ENCODE results near the gene TCP10L.
"Not testable (repeated sequence)": the region's sequence is repeated elsewhere in the genome, so short reads cannot be mapped to it uniquely, and the experiment has no call there.

The TCP10L gene

DNA sequence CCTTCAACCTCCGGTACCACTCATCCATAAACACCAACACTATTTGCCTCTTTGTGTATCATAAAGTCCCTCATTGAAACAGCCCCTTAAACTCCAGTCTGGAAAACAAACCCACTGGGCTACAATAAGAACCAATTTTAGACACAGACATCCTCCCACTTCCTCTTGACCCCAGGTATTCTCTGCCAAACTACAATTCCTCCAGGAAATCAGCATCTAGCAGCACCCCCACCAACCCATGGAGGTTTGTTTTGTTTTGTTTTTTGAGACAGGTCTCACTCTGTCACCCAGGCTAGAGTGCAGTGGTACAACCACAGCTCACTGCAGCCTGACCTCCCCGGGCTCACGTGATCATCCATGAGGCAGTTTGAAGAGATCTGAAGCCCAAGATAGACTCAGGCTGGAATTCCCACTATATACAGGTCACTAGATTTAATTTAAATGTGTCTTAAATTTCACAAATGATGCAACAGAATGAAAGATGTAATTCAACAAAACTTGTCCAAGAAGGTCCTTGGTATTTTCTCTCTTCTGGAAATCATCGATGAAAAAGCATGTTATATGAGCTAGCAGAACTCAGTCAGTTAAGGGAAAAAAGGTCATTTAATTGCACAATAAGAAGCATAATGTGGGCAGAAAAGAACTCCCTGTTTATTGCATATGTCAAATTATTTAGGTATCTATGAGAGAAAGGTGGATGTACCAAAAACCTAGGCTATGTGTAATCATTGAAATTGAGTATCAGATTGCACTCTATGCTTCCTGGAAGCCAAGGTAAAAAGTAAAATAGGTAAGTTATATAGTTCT, 30.3 kb downstream of the TCP10L start:
- no peak for DNase-seq (ENCODE audit: low spot score)

- no peak for DNase-seq (ENCODE audit: low spot score)
Observed at GRCh38 chr21:32549886-32550285, 35.4 kb downstream of the TCP10L start.

DNA sequence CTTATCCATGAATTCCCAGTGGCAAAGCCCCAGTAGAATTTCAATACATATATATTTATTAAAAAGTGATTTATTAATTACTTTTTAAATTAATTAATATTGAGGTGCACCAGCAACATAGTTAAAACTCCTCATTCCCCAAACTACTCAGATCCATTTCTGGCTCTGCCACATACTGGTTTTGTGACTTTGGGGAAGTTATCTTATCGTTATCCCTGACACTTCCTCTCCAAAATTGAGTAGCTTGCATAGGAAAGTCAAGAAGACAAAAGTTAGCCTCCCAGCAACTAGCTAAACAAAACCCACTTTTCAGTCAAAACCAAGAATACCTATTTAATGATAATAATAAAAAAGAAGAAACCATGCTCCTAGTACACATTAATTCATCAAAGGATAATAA, 35.9 kb downstream of the TCP10L start:
- no peak for DNase-seq (ENCODE audit: low spot score)

DNA sequence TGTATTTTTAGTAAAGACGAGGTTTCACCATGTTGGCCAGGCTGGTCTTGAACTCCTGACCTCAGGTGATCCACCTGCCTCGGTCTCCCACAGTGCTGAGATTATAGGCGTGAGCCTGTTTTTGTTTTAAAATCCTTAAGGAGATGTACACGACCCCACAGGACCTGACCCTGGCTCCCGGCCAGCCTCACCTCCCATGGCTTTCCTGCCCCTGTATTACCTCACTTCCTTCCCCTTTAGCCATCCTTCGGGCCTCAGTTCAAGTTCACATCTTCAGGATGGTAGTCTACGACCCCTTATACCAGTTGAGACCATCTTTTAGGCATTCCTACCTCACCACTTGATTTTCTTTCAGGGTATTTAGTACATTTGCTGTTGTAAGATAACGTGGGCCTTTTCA, 36.3 kb downstream of the TCP10L start:
- no peak for DNase-seq (ENCODE audit: low spot score)

GRCh38 chr21:32547018-32547417, 38.3 kb downstream of the TCP10L start:
- DNase-seq (ENCODE audit: low spot score) = no peak

DNA sequence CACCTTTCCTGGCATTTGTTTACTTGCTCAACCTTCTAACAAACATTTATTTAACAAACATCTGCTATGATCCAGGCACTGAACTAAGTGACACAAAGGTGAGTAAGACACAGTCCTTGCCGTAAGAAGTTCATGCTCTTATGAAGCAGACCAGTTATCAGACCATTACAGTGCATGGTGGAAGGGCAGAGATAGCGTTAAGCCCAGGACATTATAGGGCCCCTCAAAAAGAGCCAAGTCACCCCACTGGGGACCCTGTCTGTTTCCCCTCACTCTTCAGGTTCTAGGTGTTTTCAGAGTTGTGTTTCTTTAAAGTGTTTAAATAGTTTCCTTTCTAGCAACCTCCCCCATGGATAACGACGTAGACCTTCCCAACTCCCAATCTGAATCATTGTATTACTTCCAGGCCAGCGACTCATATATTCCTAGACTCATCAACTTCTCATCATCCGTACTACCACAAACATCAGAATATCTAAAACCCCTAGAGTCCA, 39.3 kb downstream of the TCP10L start:
- no peak for DNase-seq (ENCODE audit: low spot score)

GRCh38 chr21:32544697-32545096, 40.6 kb downstream of the TCP10L start:
- no peak for DNase-seq (ENCODE audit: low spot score)

DNA sequence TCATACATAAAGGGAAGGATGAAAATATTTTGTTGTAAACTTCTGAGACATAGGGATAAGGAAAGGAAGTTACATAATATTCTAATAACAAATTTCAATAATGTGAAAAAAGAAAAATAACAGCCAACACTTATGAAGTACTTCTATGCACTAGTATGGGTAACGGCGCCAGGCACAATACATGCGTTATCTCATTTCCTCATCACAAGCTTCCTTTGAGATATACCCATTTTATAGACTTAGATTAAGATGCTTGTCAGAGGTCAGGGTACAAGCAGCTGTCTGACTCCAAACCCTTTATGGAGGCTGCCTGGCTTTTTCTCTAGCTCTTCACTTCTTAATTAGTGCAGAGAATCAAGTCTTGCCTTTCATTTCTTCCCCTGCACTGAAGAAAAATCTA, 41.3 kb downstream of the TCP10L start:
- no peak for DNase-seq (ENCODE audit: low spot score)

GRCh38 chr21:32543056-32543455, 42.3 kb downstream of the TCP10L start:
- DNase-seq (ENCODE audit: low spot score) = not testable (repeated sequence)

DNA sequence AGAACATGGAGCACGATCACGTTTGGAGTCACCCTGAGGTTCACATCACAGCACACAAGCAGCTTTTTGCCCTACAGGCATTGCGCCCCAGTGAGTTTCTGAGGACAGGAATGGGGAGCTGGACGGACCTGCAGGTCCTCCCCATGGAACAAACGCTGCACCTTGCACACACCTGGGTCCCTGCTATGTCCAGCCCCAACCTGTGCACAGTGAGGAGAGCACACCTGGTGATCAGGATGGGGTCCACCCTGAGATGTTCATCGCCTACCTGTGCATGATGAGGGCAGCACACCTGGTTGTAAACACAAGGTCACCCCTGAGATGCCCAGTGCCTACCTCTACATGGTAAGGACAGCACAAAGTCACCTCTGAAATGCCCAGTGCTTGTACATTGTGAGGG, 45.9 kb downstream of the TCP10L start:
- no peak for DNase-seq (ENCODE audit: low spot score)

DNA sequence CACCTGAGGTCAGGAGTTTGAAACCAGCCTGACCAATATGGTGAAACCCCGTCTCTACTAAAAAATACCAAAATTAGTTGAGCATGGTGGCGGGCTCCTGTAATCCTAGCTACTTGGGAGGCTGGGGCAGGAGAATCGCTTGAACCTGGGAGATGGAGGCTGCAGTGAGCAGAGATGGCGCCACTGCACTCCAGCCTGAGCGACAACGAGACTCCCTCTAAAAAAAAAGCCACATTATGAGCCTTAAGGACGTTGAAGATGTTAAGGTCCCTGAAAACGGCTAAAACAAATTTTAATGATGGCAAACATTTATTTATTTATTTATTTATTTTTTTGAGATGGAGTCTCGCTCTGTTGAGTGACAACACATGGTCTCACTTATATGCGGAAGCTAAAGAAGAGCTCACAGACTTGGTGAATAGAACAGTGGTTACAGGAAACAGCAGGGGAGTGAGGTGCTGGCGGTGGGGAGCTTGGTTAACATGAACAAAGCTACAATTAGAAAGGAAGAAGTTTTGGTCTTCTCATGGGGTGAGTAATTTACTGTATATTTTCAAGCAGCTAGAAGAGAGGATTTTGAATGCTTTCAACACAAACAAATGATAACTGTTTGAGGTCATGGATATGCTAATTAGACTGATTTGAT, 47.1 kb downstream of the TCP10L start:
- DNase-seq (ENCODE audit: low spot score) = no peak

GRCh38 chr21:32537569-32537881, 47.8 kb downstream of the TCP10L start:
- no peak for DNase-seq (ENCODE audit: low spot score)

GRCh38 chr21:32535612-32536011, 49.7 kb downstream of the TCP10L start:
- DNase-seq (ENCODE audit: low spot score) = no peak

- DNase-seq (ENCODE audit: low spot score) = no peak
Observed at GRCh38 chr21:32534113-32534512, 51.2 kb downstream of the TCP10L start.

- no peak for DNase-seq (ENCODE audit: low spot score)
Observed at GRCh38 chr21:32533611-32534010, 51.7 kb downstream of the TCP10L start.

- DNase-seq (ENCODE audit: low spot score) = no peak
Observed at GRCh38 chr21:32533053-32533452, 52.3 kb downstream of the TCP10L start.

DNA sequence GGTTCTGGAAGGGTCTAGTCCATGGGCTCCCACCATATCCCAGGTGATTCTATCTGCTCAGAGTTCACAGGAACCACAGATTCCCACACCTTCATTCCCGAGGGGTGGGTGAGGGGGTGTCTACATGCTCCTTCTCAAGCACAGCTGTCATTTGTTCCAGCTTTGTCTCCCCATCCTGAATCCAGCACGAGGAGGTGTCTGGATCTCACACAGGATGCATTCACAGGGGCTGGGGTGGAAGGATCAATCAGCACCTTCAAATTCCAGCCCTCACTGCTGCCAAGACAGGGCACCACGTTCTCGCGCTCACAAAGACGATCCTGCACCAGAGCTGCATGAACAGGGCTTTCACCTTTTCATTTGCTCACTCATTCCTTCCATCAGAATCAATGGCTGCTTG, 52.7 kb downstream of the TCP10L start:
- no peak for DNase-seq (ENCODE audit: low spot score)

DNA sequence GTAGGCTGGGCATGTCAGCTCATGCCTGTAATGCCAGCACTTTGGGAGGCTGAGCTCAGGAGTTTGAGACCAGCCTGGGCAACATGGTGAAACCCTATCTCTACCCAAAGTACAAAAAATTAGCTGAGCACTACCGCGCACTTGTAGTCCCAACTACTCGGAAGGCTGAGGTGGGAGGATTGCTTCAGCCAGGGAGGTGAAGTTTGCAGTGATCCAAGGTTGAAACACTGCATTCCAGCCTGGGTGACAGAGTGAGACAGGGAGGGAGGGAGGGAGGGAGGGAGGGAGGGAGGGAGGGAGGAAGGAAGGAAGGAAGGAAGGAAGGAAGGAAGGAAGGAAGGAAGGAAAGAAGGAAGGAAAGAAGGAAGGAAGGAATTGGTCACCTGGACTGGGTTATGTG, 53.8 kb downstream of the TCP10L start:
- DNase-seq (ENCODE audit: low spot score) = not testable (repeated sequence)

DNA sequence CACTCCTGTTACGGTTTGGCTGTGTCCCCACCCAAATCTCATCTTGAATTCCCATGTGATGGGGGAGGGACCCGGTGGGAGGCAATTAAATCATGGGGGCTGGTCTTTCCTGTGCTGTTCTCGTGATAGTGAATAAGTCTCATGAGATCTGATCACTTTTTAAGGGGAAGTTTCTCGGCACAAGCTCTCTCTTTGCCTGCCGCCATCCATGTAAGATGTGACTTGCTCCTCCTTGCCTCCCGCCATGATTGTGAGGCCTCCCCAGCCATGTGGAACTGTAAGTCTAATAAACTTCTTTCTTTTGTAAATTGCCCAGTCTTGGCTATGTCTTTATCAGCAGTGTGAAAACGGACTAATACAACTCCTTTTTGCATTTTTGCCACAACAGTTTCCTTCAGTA, 54.5 kb downstream of the TCP10L start:
- not testable (repeated sequence) for DNase-seq (ENCODE audit: low spot score)

- no peak for DNase-seq (ENCODE audit: low spot score)
Observed at GRCh38 chr21:32529679-32530078, 55.6 kb downstream of the TCP10L start.

GRCh38 chr21:32525282-32525681, 60.0 kb downstream of the TCP10L start:
- DNase-seq (ENCODE audit: low spot score) = no peak

- no peak for DNase-seq (ENCODE audit: low spot score)
Observed at GRCh38 chr21:32523988-32524719, 61.2 kb downstream of the TCP10L start.

Measured in ecto neural progenitor cell (in vitro differentiated cells).